CD8-positive, alpha-beta memory T cell (primary cell): ENCODE results near the gene R3HDM1. TPM values are rescaled to one million over a fixed set of nuclear protein-coding genes. Genes with fewer than 3 reads are reported as not detected.
A peak's percentile ranks its signal among the peaks of the same experiment; 100 is the strongest.
"Not testable (repeated sequence)": the region's sequence is repeated elsewhere in the genome, so short reads cannot be mapped to it uniquely, and the experiment has no call there.

Experiments used
- CTCF ChIA-PET: fragments of 350-600 bp; sonication (Branson Sonifier 250); formaldehyde crosslinking; loops from one replicate; lab custom pipeline; 2021; ENCODE audit warnings: antibody characterized with exemption; lab: Charles Lee
- POLR2A ChIA-PET: fragments of 350-600 bp; sonication (Branson Sonifier 250); formaldehyde crosslinking; loops from one replicate; lab custom pipeline; 2021; ENCODE audit warnings: antibody characterized with exemption; lab: Charles Lee
- DNase-seq, 5 donors: peaks; one replicate each; pipeline versions ENCODE4 v3.0.0 to v3.0.0-alpha.2; 2020 to 2022; ENCODE audit warnings: mixed read lengths in 1 of 5
- H3K27ac ChIP-seq: one replicate; pipeline ENCODE4 v1.7.0; 2013; ENCODE audit warnings: low read depth, mild to moderate bottlenecking, low read length, moderate library complexity
- H3K27me3 ChIP-seq: 2 replicates; pipeline ENCODE4 v1.7.0; 2013; ENCODE audit warnings: low read length, mild to moderate bottlenecking; ENCODE audit not compliant: insufficient read depth, poor library complexity, severe bottlenecking
- H3K36me3 ChIP-seq: 2 replicates; pipeline ENCODE4 v1.7.0; 2013; ENCODE audit warnings: mild to moderate bottlenecking, low read length, moderate library complexity; ENCODE audit not compliant: insufficient read depth
- H3K4me1 ChIP-seq: 2 replicates; pipeline ENCODE4 v1.7.0; 2013; ENCODE audit warnings: mild to moderate bottlenecking, low read length, moderate library complexity; ENCODE audit not compliant: insufficient read depth
- H3K4me3 ChIP-seq: 2 replicates; pipeline ENCODE4 v1.7.0; 2013; ENCODE audit warnings: mild to moderate bottlenecking, low read length
- H3K9me3 ChIP-seq: 2 replicates; pipeline ENCODE4 v1.7.0; 2013; ENCODE audit warnings: mild to moderate bottlenecking, low read length
- H3K27ac Mint-ChIP-seq, 8 donors: one replicate each; pipeline ENCODE4 v1.8.0; 2020 to 2021; ENCODE audit warnings: mixed read lengths in 8 of 8, mild to moderate bottlenecking in 6 of 8, inconsistent platforms in 3 of 8, moderate library complexity in 3 of 8
- H3K27me3 Mint-ChIP-seq, 2 donors: one replicate each; pipeline ENCODE4 v1.8.0; 2020 to 2021; ENCODE audit warnings: mixed read lengths in 2 of 2, mild to moderate bottlenecking in 1 of 2, moderate library complexity in 1 of 2
- H3K36me3 Mint-ChIP-seq, 3 donors: one replicate each; pipeline ENCODE4 v1.8.0; 2020 to 2021; ENCODE audit warnings: mixed read lengths in 3 of 3, inconsistent platforms in 1 of 3, mild to moderate bottlenecking in 1 of 3
- H3K4me1 Mint-ChIP-seq, 3 donors: one replicate each; pipeline ENCODE4 v1.8.0; 2020 to 2021; ENCODE audit warnings: mixed read lengths in 3 of 3, inconsistent platforms in 1 of 3, mild to moderate bottlenecking in 1 of 3
- H3K4me3 Mint-ChIP-seq, 7 donors: one replicate each; pipeline ENCODE4 v1.8.0; 2020 to 2021; ENCODE audit warnings: mixed read lengths in 7 of 7, mild to moderate bottlenecking in 6 of 7, moderate library complexity in 4 of 7, inconsistent platforms in 2 of 7
- H3K9me3 Mint-ChIP-seq, 5 donors: one replicate each; pipeline ENCODE4 v1.8.0; 2020 to 2022; ENCODE audit warnings: mixed read lengths in 5 of 5, mild to moderate bottlenecking in 3 of 5, moderate library complexity in 2 of 5, inconsistent platforms in 1 of 5
- polyA plus RNA-seq: library from polyadenylated mRNA; unstranded; fragments of 300-500 nt; fragmentation: Illumina TruSeq; gene quantifications from one replicate; pipeline ENCODE4 v1.2.3, GENCODE V29; 2021
- total RNA-seq, 2 experiments: library from RNA; stranded (reverse); gene quantifications; one replicate each; pipeline ENCODE4 v1.2.3, GENCODE V29; 2021

Gene R3HDM1
- total and polyA plus RNA-seq, 3 experiments from 2014 or later = 21.1 to 52.6 (median 49.7) TPM

- Mint-ChIP-seq H3K4me1 (no peaks in the 10 kb centered on the region), H3K36me3 (peaks cover 20 to 47% (median 22%) of the 10 kb centered on the region in 3 donors), H3K27me3 (no peaks in the 10 kb centered on the region), H3K9me3 (no peaks in the 10 kb centered on the region), H3K4me3 (no peak overlapping the region), H3K27ac (no peak overlapping the region)
- Histone ChIP-seq H3K27ac (no peak overlapping the region), H3K27me3 (no peaks in the 10 kb centered on the region), H3K4me1 (no peaks in the 10 kb centered on the region), H3K4me3 (no peak overlapping the region), H3K9me3 (no peaks in the 10 kb centered on the region), H3K36me3 (no peaks in the 10 kb centered on the region)
- ChIA-PET POLR2A (no interaction called here), CTCF (no interaction called here)
- DNase-seq = no peak
Observed at GRCh38 chr2:135607561-135607960, 76.3 kb downstream of the R3HDM1 start.

GRCh38 chr2:135612319-135612718 lies 81.0 kb downstream of the R3HDM1 start:
- Histone ChIP-seq H3K4me3 (no peak overlapping the region), H3K27ac (no peak overlapping the region), H3K4me1 (no peaks in the 10 kb centered on the region), H3K27me3 (no peaks in the 10 kb centered on the region), H3K36me3 (no peaks in the 10 kb centered on the region), H3K9me3 (no peaks in the 10 kb centered on the region)
- no peak for DNase-seq
- ChIA-PET POLR2A (interaction anchor here (0.7 kb wide), 1 partner anchor 144 kb away, joined by 3 read pairs; no protein-coding TSS in a partner anchor), CTCF (no interaction called here)
- Mint-ChIP-seq H3K4me1 (no peaks in the 10 kb centered on the region), H3K27ac (no peak overlapping the region), H3K4me3 (no peak overlapping the region), H3K36me3 (peaks cover 0 to 24% (median 20%) of the 10 kb centered on the region in 3 donors), H3K27me3 (no peaks in the 10 kb centered on the region), H3K9me3 (no peaks in the 10 kb centered on the region)

GRCh38 chr2:135615404-135615803 lies 84.1 kb downstream of the R3HDM1 start:
- DNase-seq = no peak
- no peaks in the 10 kb centered on the region for H3K4me1 Mint-ChIP-seq

GRCh38 chr2:135617501-135618015 lies 86.3 kb downstream of the R3HDM1 start:
- H3K4me1 ChIP-seq = no peaks in the 10 kb centered on the region
- no peaks in the 10 kb centered on the region for H3K27me3 ChIP-seq
- Mint-ChIP-seq H3K36me3 (peaks cover 0 to 22% (median 12%) of the 10 kb centered on the region in 3 donors), H3K4me3 (no peak overlapping the region), H3K27me3 (no peaks in the 10 kb centered on the region), H3K9me3 (no peaks in the 10 kb centered on the region), H3K27ac (no peak overlapping the region), H3K4me1 (no peaks in the 10 kb centered on the region)
- H3K9me3 ChIP-seq = no peaks in the 10 kb centered on the region
- no peak overlapping the region for H3K27ac ChIP-seq
- ChIA-PET POLR2A (no interaction called here), CTCF (no interaction called here)
- no peak for DNase-seq
- no peak overlapping the region for H3K4me3 ChIP-seq
- peaks cover 3% of the 10 kb centered on the region for H3K36me3 ChIP-seq

More at GRCh38 chr2:135615404-135615803, 84.1 kb downstream of the R3HDM1 start:
- Histone ChIP-seq H3K27me3 (no peaks in the 10 kb centered on the region), H3K36me3 (no peaks in the 10 kb centered on the region), H3K9me3 (no peaks in the 10 kb centered on the region), H3K4me1 (no peaks in the 10 kb centered on the region), H3K4me3 (no peak overlapping the region), H3K27ac (no peak overlapping the region)
- no peaks in the 10 kb centered on the region for H3K27me3 Mint-ChIP-seq
- CTCF ChIA-PET = no interaction called here
- no peak overlapping the region for H3K4me3 Mint-ChIP-seq
- POLR2A ChIA-PET = no interaction called here
- H3K36me3 Mint-ChIP-seq = peaks cover 0 to 14% (median 11%) of the 10 kb centered on the region in 3 donors
- no peak overlapping the region for H3K27ac Mint-ChIP-seq
- no peaks in the 10 kb centered on the region for H3K9me3 Mint-ChIP-seq

GRCh38 chr2:135620198-135620597 lies 88.9 kb downstream of the R3HDM1 start:
- Mint-ChIP-seq H3K4me1 (no peaks in the 10 kb centered on the region), H3K36me3 (peaks cover 0 to 35% (median 24%) of the 10 kb centered on the region in 3 donors), H3K9me3 (no peaks in the 10 kb centered on the region), H3K27ac (no peak overlapping the region), H3K4me3 (no peak overlapping the region), H3K27me3 (no peaks in the 10 kb centered on the region)
- no peak for DNase-seq
- CTCF ChIA-PET = no interaction called here
- no peaks in the 10 kb centered on the region for H3K9me3 ChIP-seq
- no peaks in the 10 kb centered on the region for H3K4me1 ChIP-seq
- POLR2A ChIA-PET = no interaction called here
- no peak overlapping the region for H3K4me3 ChIP-seq
- H3K27ac ChIP-seq = no peak overlapping the region
- peaks cover 3% of the 10 kb centered on the region for H3K36me3 ChIP-seq
- no peaks in the 10 kb centered on the region for H3K27me3 ChIP-seq

- ChIA-PET CTCF (no interaction called here), POLR2A (no interaction called here)
- Mint-ChIP-seq H3K27ac (peak overlapping the region in 1 of 8 donors; percentile 57), H3K27me3 (no peaks in the 10 kb centered on the region), H3K36me3 (peaks cover 4 to 33% (median 15%) of the 10 kb centered on the region in 3 donors), H3K9me3 (no peaks in the 10 kb centered on the region), H3K4me3 (no peak overlapping the region), H3K4me1 (no peaks in the 10 kb centered on the region)
- H3K9me3 ChIP-seq = no peaks in the 10 kb centered on the region
- no peak for DNase-seq
- H3K36me3 ChIP-seq = no peaks in the 10 kb centered on the region
- H3K4me1 ChIP-seq = no peaks in the 10 kb centered on the region
- H3K27me3 ChIP-seq = no peaks in the 10 kb centered on the region
- no peak overlapping the region for H3K4me3 ChIP-seq
- no peak overlapping the region for H3K27ac ChIP-seq
Observed at GRCh38 chr2:135629520-135629919, 98.2 kb downstream of the R3HDM1 start.

- H3K4me3 ChIP-seq, H3K27ac ChIP-seq, H3K9me3 ChIP-seq, H3K27me3 ChIP-seq, H3K9me3 Mint-ChIP-seq, H3K36me3 ChIP-seq, DNase-seq, H3K4me3 Mint-ChIP-seq, POLR2A ChIA-PET, H3K4me1 ChIP-seq, CTCF ChIA-PET, H3K27me3 Mint-ChIP-seq, H3K27ac Mint-ChIP-seq, H3K4me1 Mint-ChIP-seq: not testable (repeated sequence)
- peaks cover 4 to 29% (median 11%) of the 10 kb centered on the region in 3 donors for H3K36me3 Mint-ChIP-seq
Observed at GRCh38 chr2:135630034-135630433, 98.8 kb downstream of the R3HDM1 start.

GRCh38 chr2:135630488-135630887 lies 99.2 kb downstream of the R3HDM1 start:
- Mint-ChIP-seq H3K36me3 (peaks cover 4 to 30% (median 11%) of the 10 kb centered on the region in 3 donors), H3K4me3 (no peak overlapping the region), H3K4me1 (no peaks in the 10 kb centered on the region), H3K27ac (no peak overlapping the region), H3K27me3 (no peaks in the 10 kb centered on the region), H3K9me3 (no peaks in the 10 kb centered on the region)
- no peaks in the 10 kb centered on the region for H3K4me1 ChIP-seq
- H3K36me3 ChIP-seq = no peaks in the 10 kb centered on the region
- H3K27me3 ChIP-seq = no peaks in the 10 kb centered on the region
- CTCF ChIA-PET = no interaction called here
- POLR2A ChIA-PET = interaction anchor here (0.7 kb wide), 1 partner anchor 27 kb away, joined by 3 read pairs; no protein-coding TSS in a partner anchor
- no peak overlapping the region for H3K27ac ChIP-seq
- H3K9me3 ChIP-seq = no peaks in the 10 kb centered on the region
- no peak for DNase-seq
- no peak overlapping the region for H3K4me3 ChIP-seq
